Transverse colon (tissue), 4 donors: ENCODE results near the gene PLEKHG4B. TPM values are rescaled to one million over a fixed set of nuclear protein-coding genes. Genes with fewer than 3 reads are reported as not detected.

Experiments
- DNase-seq: peaks from one replicate; pipeline ENCODE4 v3.0.0-alpha.2; 2019
- H3K27ac ChIP-seq, 4 donors: fragments of 200-600 bp; sonication (generic); 2 replicates each; pipeline ENCODE4 v1.5.1; 2016 to 2018; ENCODE audit warnings: inconsistent platforms in 4 of 4
- H3K27me3 ChIP-seq: fragments of 200-600 bp; sonication (generic); 2 replicates; pipeline ENCODE4 v1.5.1; 2017; ENCODE audit warnings: inconsistent platforms
- H3K36me3 ChIP-seq, 4 donors: fragments of 200-600 bp; sonication (generic); 2 replicates each; pipeline ENCODE4 v1.5.1; 2017 to 2019; ENCODE audit warnings: inconsistent platforms in 4 of 4
- H3K4me1 ChIP-seq, 4 donors: fragments of 200-600 bp; sonication (generic); 2 replicates each; pipeline ENCODE4 v1.5.1; 2017 to 2020; ENCODE audit warnings: inconsistent platforms in 4 of 4
- H3K4me3 ChIP-seq, 4 donors: fragments of 200-600 bp; sonication (generic); 1 replicate in 1 of 4; 2 replicates in 3 of 4; pipeline versions ENCODE4 v1.5.1 to v1.6.1; 2017 to 2019; ENCODE audit warnings: inconsistent platforms in 4 of 4
- H3K9me3 ChIP-seq, 2 donors: fragments of 200-600 bp; sonication (generic); 2 replicates each; pipeline ENCODE4 v1.5.1; 2017 to 2019; ENCODE audit warnings: inconsistent platforms in 2 of 2
- EP300 ChIP-seq: sonication (generic); formaldehyde crosslinking; IDR thresholded peaks from one replicate; pipeline ENCODE4 v1.6.1; 2017; ENCODE audit warnings: antibody characterized with exemption, low read depth
- POLR2A ChIP-seq: fragments of 450-650 bp; IDR thresholded peaks from one replicate; pipeline ENCODE4 v1.6.1; 2016; ENCODE audit warnings: antibody characterized with exemption, mild to moderate bottlenecking, moderate library complexity
- POLR2AphosphoS5 ChIP-seq, 3 donors: sonication (generic); formaldehyde crosslinking; IDR thresholded peaks; one replicate each; pipeline ENCODE4 v1.6.1; 2016; ENCODE audit warnings: antibody characterized with exemption in 3 of 3
- WGBS, 2 donors: methylation state at CpG; one replicate each; pipeline ENCODE4 v1.1.5; 2018; ENCODE audit warnings: low coverage in 1 of 2; 5-methylcytosine and 5-hydroxymethylcytosine counted together
- in situ Hi-C, 4 donors: fragments of 200-750 bp; cut with MboI; loops; one replicate each; pipeline versions ENCODE4 v1.15.0 to v1.15.1; 2017; ENCODE audit warnings: low sequenced_read_pairs in 3 of 4, low pct_ligation_motif_present in 1 of 4, low pct_unique_long_range_greater_than_20kb in 1 of 4
- intact Hi-C: fragments of 100-400 bp; cut with DNase I; formaldehyde crosslinking; loops from one replicate; pipeline ENCODE4 v1.15.1; 2023; ENCODE audit warnings: low total_unique reads
- total RNA-seq, 4 donors: library from RNA; depleted of rRNA; stranded (reverse); fragments of >200 nt; gene quantifications; one replicate each; pipeline ENCODE4 v1.1.0, GENCODE V29; 2016
- TF ChIP-seq, protein P1 (sequence below), 5 experiments: fragments of 200-600 bp in 3 of 5; fragments of 450-650 bp in 2 of 5; sonication (generic) in 3 of 5; IDR thresholded peaks; 1 replicate in 2 of 5; 2 replicates in 3 of 5; pipeline ENCODE4 v1.5.1; 2016 to 2017; ENCODE audit warnings: antibody characterized with exemption in 5 of 5, inconsistent platforms in 3 of 5, mild to moderate bottlenecking in 2 of 5, moderate library complexity in 1 of 5

PLEKHG4B gene
- total RNA-seq, 4 donors from 2014 or later: under 0.01 to 0.40 (median under 0.01) TPM; not detected in 1

DNA sequence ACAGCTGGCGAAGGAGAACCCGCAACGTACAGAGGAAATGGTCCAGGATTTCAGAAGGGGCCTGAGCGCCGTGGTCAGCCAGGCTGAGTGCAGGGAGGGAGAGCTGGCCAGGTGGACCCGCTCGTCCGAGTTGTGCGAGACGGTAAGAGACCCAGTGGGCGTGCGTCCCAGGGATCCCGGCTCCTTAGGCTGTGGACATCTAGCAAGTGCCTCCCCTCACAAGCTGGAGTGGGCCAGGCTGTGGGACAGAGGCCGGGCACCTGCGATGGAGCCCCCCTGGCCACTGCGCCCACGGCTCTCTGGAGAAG is 69.8 kb downstream of the PLEKHG4B start:
- H3K9me3 ChIP-seq: no peaks in the 10 kb centered on the region
- no peak for DNase-seq
- in situ Hi-C loops (no loop called here), intact Hi-C loops (no loop called here)
- no peaks in the 10 kb centered on the region for H3K36me3 ChIP-seq
- no peaks in the 10 kb centered on the region for H3K27me3 ChIP-seq
- TF ChIP-seq POLR2A (no peak), EP300 (no peak), POLR2AphosphoS5 (IDR thresholded peaks at IDR 0.05) (no peak)
- TF ChIP-seq, protein P1, sequence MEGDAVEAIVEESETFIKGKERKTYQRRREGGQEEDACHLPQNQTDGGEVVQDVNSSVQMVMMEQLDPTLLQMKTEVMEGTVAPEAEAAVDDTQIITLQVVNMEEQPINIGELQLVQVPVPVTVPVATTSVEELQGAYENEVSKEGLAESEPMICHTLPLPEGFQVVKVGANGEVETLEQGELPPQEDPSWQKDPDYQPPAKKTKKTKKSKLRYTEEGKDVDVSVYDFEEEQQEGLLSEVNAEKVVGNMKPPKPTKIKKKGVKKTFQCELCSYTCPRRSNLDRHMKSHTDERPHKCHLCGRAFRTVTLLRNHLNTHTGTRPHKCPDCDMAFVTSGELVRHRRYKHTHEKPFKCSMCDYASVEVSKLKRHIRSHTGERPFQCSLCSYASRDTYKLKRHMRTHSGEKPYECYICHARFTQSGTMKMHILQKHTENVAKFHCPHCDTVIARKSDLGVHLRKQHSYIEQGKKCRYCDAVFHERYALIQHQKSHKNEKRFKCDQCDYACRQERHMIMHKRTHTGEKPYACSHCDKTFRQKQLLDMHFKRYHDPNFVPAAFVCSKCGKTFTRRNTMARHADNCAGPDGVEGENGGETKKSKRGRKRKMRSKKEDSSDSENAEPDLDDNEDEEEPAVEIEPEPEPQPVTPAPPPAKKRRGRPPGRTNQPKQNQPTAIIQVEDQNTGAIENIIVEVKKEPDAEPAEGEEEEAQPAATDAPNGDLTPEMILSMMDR (IDR thresholded peaks at IDR 0.05): no peak
- no peaks in the 10 kb centered on the region for H3K4me1 ChIP-seq
- WGBS, 2 donors: 91 to 100% methylated on average over 8 to 17 of the region's 17 CpGs
- no peak overlapping the region for H3K4me3 ChIP-seq
- H3K27ac ChIP-seq: no peak overlapping the region

DNA sequence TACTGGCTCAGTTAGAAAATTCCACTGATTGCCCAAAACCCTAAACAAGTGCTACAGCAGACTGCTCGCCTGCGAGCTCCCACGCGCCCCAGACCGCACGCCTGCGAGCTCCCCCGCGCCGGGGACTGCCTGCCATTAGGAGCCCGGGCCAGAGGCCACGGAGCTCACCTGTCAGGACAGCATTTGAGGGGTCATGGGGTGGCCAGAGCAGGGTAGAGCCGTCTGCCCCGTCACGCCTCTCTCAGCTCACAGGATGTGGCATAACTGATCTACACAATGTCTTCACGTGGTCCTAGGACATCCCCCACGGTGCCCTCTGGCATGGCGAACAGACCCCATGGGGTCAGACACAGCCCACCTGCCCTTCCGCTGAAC is 70.2 kb downstream of the PLEKHG4B start:
- WGBS, 2 donors: 90% methylated on average over 16 of the region's 19 CpGs; no CpG with 5 or more reads in 1 of the 2 donors
- TF ChIP-seq POLR2A (no peak), POLR2AphosphoS5 (IDR thresholded peaks at IDR 0.05) (no peak), EP300 (no peak)
- TF ChIP-seq, protein P1 (IDR thresholded peaks at IDR 0.05): no peak
- Histone ChIP-seq H3K27me3 (no peaks in the 10 kb centered on the region), H3K4me3 (no peak overlapping the region), H3K9me3 (no peaks in the 10 kb centered on the region), H3K4me1 (no peaks in the 10 kb centered on the region), H3K36me3 (no peaks in the 10 kb centered on the region), H3K27ac (no peak overlapping the region)
- DNase-seq: no peak
- in situ Hi-C loops (no loop called here), intact Hi-C loops (no loop called here)

DNA sequence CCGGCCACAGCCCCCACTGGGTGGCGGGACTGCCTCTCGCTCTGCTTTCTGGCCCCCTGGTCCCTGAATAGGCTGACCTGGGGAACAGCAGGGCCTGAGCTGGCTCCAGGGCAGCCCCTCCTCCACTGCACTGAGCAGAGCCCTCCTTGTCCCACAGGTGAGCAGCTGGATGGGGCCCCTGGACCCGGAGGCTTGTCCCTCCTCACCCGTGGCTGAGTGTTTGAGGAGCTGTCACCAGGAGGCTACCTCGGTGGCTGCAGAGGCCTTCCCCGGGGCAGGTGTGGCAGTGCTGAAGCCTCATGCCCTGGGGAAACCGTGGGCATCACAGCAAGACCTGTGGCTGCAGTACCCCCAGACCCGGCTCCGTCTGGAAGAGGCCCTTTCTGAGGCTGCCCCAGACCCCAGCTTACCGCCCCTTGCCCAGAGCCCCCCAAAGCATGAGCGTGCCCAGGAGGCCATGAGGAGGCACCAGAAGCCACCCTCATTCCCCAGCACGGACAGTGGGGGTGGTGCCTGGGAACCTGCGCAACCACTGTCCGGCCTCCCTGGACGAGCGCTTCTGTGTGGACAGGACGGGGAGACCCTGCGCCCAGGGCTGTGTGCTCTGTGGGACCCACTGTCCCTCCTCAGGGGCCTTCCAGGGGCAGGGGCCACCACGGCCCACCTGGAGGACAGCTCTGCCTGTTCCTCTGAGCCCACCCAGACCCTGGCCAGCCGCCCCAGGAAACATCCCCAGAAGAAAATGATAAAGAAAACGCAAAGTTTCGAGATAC is 70.8 kb downstream of the PLEKHG4B start:
- H3K9me3 ChIP-seq: no peaks in the 10 kb centered on the region
- intact Hi-C loops (no loop called here), in situ Hi-C loops (no loop called here)
- no peaks in the 10 kb centered on the region for H3K27me3 ChIP-seq
- 87% methylated on average over 19 of the region's 23 CpGs; no CpG with 5 or more reads in 1 of the 2 donors for WGBS, 2 donors
- DNase-seq: no peak
- H3K36me3 ChIP-seq: no peaks in the 10 kb centered on the region
- H3K4me3 ChIP-seq: no peak overlapping the region
- no peak overlapping the region for H3K27ac ChIP-seq
- TF ChIP-seq, protein P1 (IDR thresholded peaks at IDR 0.05): no peak
- TF ChIP-seq EP300 (no peak), POLR2A (no peak), POLR2AphosphoS5 (IDR thresholded peaks at IDR 0.05) (no peak)
- H3K4me1 ChIP-seq: no peaks in the 10 kb centered on the region

DNA sequence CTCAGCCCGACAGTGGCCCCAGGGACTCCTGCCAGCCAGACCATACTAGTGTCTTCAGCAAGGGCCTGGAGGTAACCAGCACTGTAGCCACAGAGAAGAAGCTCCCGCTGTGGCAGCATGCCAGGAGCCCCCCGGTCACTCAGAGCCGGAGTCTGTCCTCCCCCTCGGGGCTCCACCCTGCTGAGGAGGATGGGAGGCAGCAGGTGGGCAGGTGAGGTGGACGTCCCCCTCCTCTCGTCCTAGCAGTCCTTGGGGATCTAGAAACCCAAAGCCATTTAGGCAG is 71.3 kb downstream of the PLEKHG4B start:
- Histone ChIP-seq H3K36me3 (no peaks in the 10 kb centered on the region), H3K4me1 (no peaks in the 10 kb centered on the region), H3K27ac (no peak overlapping the region), H3K4me3 (no peak overlapping the region), H3K9me3 (no peaks in the 10 kb centered on the region), H3K27me3 (no peaks in the 10 kb centered on the region)
- TF ChIP-seq EP300 (no peak), POLR2AphosphoS5 (IDR thresholded peaks at IDR 0.05) (no peak), POLR2A (no peak)
- TF ChIP-seq, protein P1 (IDR thresholded peaks at IDR 0.05): no peak
- no peak for DNase-seq
- 80% methylated on average over 6 of the region's 7 CpGs; no CpG with 5 or more reads in 1 of the 2 donors for WGBS, 2 donors
- intact Hi-C loops (no loop called here), in situ Hi-C loops (no loop called here)
